ENCODE data around the gene ZNF148. TPM values are rescaled to one million over a fixed set of nuclear protein-coding genes. Genes with fewer than 3 reads are reported as not detected.

ZNF148 gene
- polyA plus RNA-seq, 2 of the 4 experiments (the other 2 are of a cell fraction) = 9.9 to 26.5 TPM

DNA sequence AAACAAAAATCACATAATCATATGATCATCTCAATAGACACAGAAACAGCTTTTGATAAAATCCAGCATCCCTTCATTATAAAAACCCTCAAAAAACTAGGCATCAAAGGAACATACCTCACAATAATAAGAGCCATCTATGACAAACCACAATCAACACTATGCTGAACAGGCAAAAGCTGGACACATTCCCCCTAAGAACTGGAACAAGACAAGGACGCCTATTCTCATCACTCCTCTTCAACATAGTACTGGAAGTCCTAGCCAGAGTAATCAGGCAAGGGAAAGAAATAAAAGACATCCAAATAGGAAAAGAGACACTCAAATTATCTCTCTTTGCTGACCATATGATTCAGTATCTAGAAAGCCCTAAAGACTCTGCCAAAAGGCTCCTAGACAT is 107.7 kb downstream of the ZNF148 start (continued):
- TF ChIP-seq, protein P1, sequence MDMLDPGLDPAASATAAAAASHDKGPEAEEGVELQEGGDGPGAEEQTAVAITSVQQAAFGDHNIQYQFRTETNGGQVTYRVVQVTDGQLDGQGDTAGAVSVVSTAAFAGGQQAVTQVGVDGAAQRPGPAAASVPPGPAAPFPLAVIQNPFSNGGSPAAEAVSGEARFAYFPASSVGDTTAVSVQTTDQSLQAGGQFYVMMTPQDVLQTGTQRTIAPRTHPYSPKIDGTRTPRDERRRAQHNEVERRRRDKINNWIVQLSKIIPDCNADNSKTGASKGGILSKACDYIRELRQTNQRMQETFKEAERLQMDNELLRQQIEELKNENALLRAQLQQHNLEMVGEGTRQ (IDR thresholded peaks at IDR 0.05) = no peak
- TF ChIP-seq FOSB (CRISPR knock-in tag; IDR thresholded peaks at IDR 0.05) (no peak), FOXS1 (CRISPR knock-in tag; IDR thresholded peaks at IDR 0.05) (no peak), REST (IDR thresholded peaks at IDR 0.05) (no peak)

DNA sequence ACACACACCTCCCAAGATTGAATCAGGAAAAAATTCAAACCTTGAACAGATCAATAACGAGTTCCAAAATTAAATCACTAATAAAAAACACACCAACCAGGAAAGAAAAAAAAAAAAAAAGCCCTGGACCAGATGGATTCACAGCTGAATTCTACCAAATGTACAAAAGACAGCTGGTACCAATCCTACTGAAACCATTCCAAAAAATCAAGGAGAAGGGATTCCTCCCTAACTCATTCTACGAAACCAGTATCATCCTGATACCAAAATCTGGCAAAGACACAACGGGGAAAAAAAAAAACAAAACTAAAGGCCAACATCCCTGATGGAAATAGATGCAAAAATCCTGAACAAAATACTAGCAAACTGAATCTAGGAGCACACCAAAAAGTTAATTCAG is 108.2 kb downstream of the ZNF148 start:
- H3K9me3 ChIP-seq = no peaks in the 10 kb centered on the region
- CTCF ChIA-PET = no interaction called here
- ATAC-seq (no peak), FAIRE-seq (no peak), DNase-seq (ENCODE audit: low read depth in 1 of 2, low spot score in 1 of 2) (no peak)
- TF ChIP-seq CHD4 (IDR thresholded peaks at IDR 0.05; ENCODE audit: borderline replicate concordance) (no peak), GATA3 (IDR thresholded peaks at IDR 0.05; ENCODE audit: borderline replicate concordance) (no peak), FOXS1 (CRISPR knock-in tag; IDR thresholded peaks at IDR 0.05) (no peak), KDM1A (IDR thresholded peaks at IDR 0.05; ENCODE audit: low read depth) (no peak), BHLHE40 (IDR thresholded peaks at IDR 0.05; ENCODE audit: low read depth, low read length) (no peak), RFX5 (IDR thresholded peaks at IDR 0.05) (no peak), ZNF302 (CRISPR knock-in tag; IDR thresholded peaks at IDR 0.05) (no peak), HEYL (CRISPR knock-in tag; IDR thresholded peaks at IDR 0.05) (no peak), RCOR1 (IDR thresholded peaks at IDR 0.05; ENCODE audit: low read depth, low read length) (no peak)
- H3K27ac ChIP-seq = no peak overlapping the region
- 89% methylated on average over 3 of the region's 3 CpGs for WGBS (ENCODE audit: missing lambda C conversion rate)
- no peak overlapping the region for H3K4me3 ChIP-seq
- POLR2A ChIA-PET = no interaction called here
- H3K4me1 ChIP-seq = no peaks in the 10 kb centered on the region
- no peak overlapping the region for H3K4me2 ChIP-seq

DNA sequence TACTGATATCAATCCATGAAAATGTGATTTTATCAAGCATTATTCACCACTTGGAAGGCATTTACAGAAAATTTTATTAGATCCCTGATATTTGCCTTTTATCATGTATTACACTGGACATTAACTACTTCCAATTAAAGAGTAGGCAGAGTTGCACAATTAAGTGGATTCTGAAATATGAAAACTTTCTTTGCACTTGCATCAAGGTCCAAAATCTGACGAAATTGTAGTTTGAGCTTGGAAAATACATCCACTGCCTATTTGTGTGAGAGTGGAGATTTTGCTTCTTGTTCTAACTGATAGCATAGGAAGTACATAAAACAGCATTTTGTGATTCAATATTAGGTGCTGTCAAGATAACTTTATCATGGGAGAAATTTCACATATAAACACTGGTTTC is 113.0 kb downstream of the ZNF148 start:
- H3K4me3 ChIP-seq = no peak overlapping the region
- H3K4me1 ChIP-seq = no peaks in the 10 kb centered on the region
- no peak overlapping the region for H3K27ac ChIP-seq
- ATAC-seq = no peak
- 76% methylated on average over 1 of the region's 1 CpG for WGBS (ENCODE audit: missing lambda C conversion rate)
- peaks cover 7% of the 10 kb centered on the region; the same call in 2 of the 3 replicates for H3K9me3 ChIP-seq
- no peak for DNase-seq (ENCODE audit: low read depth in 1 of 2, low spot score in 1 of 2)
- CTCF ChIA-PET = no interaction called here
- no peak for FAIRE-seq
- no peak overlapping the region for H3K4me2 ChIP-seq
- POLR2A ChIA-PET = no interaction called here
- TF ChIP-seq MYC (IDR thresholded peaks at IDR 0.05; ENCODE audit: borderline replicate concordance, low read length) (no peak), JUNB (IDR thresholded peaks at IDR 0.05) (no peak), FOSB (CRISPR knock-in tag; IDR thresholded peaks at IDR 0.05) (no peak), SMC3 (IDR thresholded peaks at IDR 0.05) (no peak), HOXB5 (CRISPR knock-in tag; IDR thresholded peaks at IDR 0.05) (no peak), HOXA7 (CRISPR knock-in tag; IDR thresholded peaks at IDR 0.05) (no peak), PBX3 (IDR thresholded peaks at IDR 0.05) (no peak), HDAC2 (IDR thresholded peaks at IDR 0.05) (no peak), PHF8 (IDR thresholded peaks at IDR 0.05; ENCODE audit: borderline replicate concordance, low read depth) (no peak), TP53 (CRISPR knock-in tag; IDR thresholded peaks at IDR 0.05) (no peak), FOSL2 (IDR thresholded peaks at IDR 0.05) (no peak), FOSL2 (CRISPR knock-in tag; IDR thresholded peaks at IDR 0.05) (no peak), E2F6 (IDR thresholded peaks at IDR 0.05; ENCODE audit: borderline replicate concordance, low read depth) (no peak)
- TF ChIP-seq, protein P2, sequence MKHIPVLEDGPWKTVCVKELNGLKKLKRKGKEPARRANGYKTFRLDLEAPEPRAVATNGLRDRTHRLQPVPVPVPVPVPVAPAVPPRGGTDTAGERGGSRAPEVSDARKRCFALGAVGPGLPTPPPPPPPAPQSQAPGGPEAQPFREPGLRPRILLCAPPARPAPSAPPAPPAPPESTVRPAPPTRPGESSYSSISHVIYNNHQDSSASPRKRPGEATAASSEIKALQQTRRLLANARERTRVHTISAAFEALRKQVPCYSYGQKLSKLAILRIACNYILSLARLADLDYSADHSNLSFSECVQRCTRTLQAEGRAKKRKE (CRISPR knock-in tag; IDR thresholded peaks at IDR 0.05; ENCODE audit: low read depth) = no peak
- TF ChIP-seq, protein P3, sequence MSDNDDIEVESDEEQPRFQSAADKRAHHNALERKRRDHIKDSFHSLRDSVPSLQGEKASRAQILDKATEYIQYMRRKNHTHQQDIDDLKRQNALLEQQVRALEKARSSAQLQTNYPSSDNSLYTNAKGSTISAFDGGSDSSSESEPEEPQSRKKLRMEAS (IDR thresholded peaks at IDR 0.05) = no peak
- TF ChIP-seq, protein P4, sequence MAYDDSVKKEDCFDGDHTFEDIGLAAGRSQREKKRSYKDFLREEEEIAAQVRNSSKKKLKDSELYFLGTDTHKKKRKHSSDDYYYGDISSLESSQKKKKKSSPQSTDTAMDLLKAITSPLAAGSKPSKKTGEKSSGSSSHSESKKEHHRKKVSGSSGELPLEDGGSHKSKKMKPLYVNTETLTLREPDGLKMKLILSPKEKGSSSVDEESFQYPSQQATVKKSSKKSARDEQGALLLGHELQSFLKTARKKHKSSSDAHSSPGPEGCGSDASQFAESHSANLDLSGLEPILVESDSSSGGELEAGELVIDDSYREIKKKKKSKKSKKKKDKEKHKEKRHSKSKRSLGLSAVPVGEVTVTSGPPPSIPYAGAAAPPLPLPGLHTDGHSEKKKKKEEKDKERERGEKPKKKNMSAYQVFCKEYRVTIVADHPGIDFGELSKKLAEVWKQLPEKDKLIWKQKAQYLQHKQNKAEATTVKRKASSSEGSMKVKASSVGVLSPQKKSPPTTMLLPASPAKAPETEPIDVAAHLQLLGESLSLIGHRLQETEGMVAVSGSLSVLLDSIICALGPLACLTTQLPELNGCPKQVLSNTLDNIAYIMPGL (CRISPR knock-in tag; IDR thresholded peaks at IDR 0.05; ENCODE audit: borderline replicate concordance) = no peak
